HG02973 (cell line): ENCODE data around the gene LRRN2.
"Not testable (repeated sequence)": the region's sequence is repeated elsewhere in the genome, so short reads cannot be mapped to it uniquely, and the experiment has no call there.

Source experiments
- ATAC-seq: cut with Tn5 transposase; IDR thresholded peaks from one replicate; pipeline ENCODE4 v1.9.1; 2021; ENCODE audit warnings: moderate library complexity; ENCODE audit not compliant: unreplicated experiment

LRRN2 gene

DNA sequence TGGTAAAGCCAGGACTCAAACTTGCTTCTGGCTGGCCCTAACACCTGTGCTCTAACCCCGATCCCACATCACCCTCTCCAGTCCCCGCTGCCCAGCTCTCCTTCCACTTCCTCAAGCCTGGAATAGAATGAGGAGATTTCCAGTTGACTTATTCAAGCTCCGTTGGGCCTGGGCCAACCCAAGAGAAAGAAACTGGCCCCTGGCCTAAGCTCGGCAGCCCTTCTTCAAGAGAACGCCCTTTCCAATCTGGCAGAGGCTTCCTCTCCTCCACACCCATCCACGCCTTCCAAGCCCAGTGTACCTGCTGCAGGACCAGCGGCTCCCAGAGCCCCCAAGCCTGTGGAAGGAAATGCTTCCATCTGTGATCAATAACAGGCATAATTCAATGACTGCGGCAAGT, 51.9 kb downstream of the LRRN2 start:
- no peak for ATAC-seq

DNA sequence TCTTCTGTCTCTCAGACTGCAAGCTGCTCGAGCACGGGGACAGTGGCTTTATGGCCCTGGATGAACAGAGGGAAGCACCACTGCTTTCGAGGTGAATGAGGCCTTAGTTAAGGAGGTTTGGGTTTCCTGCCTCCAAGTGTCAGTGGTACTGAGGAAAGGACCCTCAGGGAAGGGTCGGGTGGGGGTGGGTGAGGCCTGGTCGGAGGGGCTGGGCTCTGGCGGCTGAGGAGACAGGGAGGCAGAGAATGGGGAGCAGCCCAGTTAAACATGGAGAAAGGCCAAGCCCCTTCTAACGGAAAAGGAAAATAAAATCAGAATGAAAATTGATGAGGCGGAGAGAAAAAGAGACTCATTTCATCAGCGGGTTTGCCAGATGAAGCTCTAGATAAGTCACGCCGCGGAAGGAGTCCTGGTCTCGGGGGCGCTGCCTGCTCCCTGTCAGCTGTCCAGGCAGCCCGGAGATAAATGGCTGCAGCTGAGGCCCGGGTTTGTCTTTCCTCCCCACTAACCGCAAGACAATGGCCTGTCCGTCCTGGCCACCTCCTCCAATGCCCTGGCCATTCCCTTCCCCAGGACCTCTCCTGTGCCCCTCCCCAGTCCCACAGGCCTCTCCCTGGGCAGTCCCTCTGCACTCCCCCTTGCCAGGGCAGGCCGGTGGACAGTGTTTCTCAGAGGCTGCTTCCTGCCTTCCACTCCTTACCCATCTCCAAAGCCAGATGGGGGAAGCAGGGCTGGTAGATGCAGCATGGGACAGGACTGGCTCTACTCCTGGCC, 55.2 kb downstream of the LRRN2 start:
- no peak for ATAC-seq

DNA sequence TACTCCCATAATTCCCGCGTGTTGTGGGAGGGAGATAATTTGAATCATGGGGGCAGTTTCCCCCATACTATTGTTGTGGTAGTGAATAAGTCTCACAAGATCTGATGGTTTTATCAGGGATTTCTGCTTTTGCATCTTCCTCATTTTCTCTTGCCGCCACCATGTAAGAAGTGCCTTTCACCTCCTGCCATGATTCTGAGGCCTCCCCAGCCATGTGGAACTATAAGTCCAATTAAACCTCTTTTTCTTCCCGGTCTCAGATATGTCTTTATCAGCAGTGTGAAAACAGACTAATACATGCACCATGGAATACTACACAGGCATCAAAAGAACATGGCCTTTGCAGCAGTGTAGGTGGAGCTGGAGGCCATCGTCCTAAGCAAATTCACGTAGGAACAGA, 56.1 kb downstream of the LRRN2 start:
- not testable (repeated sequence) for ATAC-seq

DNA sequence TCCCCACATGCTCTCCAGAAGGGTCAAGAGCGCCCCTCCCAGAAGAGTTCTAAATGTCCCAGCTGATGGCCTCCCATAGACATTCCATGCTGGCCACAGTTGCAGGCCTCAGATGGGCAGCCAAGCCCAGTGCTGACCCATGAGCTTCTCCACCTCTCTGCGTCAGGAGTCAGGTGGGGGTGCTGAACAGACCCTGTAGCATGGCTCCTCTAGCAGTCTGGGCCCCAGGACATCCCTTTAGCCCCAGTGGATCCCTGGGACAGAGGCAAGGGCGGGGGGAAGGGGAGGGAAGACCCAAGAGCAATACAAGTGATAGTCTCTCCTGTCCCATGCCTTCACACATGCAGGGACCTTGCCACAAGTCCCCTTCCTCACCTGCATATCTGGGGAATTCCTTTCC, 56.7 kb downstream of the LRRN2 start:
- ATAC-seq, result no peak

DNA sequence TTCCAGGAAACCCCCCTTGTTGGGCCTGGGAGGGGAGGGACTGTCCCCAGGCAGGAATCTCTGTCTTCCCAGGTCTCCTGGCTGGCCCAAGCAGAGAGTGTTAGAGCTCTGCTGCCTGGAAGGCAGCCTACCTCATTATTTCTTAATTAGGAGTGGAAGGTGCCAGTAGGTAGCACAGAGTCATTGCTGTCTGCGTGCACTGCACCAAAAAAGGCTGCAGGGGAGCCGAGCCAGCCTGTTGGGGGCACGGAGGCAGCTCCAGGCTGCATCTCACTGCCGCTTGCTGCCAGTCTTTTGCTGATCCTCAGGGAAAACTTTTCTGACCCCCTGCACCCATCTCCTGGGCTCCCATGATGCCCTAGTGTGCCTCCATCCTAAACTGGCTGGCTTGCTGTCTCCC, 58.1 kb downstream of the LRRN2 start:
- ATAC-seq, result no peak

DNA sequence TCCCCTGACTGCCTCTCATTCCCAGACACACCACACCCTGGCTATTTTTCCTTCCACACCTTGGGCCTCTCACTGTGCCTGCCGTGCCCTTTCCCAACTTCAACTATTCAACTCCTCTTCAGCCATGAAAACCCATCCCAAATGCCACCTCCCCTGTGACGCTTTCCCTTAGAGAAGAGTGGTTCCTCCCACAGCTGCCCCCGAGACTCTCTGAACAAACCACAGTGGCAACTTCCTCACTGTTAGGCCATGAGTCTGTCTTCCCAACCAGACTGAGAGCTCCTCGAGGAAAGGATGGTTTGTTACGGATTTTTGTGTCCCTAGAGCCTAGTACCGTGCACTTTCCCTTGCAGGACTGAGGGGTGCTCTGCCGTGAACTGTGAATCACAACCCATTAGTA, 59.2 kb downstream of the LRRN2 start:
- ATAC-seq, result no peak

DNA sequence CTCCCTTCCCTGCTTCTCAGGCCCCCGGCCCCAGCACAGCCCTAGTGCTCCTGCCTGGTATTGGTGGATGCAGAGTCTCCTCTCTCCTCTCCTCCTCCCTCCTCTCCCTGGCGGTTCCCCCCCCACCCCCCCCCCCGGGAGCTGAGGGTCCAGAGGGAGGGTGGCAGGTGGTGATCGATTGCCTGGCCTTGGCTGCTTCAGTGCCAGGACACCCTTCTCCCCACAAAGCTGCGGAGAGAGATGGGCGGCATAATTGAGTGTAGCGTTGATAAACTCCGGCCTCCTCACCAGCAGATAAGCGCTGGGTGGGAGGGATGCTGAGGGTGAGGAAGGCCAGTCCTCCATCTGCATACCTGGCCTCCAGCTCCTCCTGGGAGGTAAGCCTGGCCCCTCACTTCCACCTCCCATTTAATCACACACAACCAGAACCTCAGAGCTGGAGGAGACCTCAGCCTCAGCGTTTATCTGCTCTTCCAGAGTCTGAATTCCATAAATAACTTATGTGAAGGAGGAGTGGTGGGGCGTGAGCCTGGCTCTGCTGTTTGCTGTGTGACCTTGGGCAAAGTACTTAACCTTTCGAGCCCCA, 60.8 kb downstream of the LRRN2 start:
- ATAC-seq, result no peak

DNA sequence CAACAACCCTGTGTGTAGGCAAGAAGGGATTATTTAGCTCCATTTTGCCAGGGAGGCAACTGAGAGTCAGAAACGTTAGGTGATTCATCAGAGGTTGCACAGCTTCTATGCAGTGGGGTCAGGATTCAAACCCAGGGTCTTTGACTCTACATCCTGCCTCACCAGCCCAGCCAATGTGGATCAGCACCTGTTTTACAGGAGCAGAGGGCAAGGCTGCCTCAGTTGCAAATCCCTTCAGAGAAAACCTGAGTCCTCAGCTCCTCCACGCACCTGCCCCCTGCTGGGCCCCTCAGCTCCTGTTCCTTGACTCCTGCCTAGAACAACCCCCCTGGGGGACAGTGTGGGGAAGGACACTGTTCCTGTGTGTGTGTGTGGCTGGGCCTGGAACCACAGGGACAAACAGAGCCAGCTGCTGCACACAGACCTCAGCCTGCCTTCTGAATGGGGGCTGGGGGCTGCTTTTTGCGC, 61.6 kb downstream of the LRRN2 start:
- no peak for ATAC-seq

DNA sequence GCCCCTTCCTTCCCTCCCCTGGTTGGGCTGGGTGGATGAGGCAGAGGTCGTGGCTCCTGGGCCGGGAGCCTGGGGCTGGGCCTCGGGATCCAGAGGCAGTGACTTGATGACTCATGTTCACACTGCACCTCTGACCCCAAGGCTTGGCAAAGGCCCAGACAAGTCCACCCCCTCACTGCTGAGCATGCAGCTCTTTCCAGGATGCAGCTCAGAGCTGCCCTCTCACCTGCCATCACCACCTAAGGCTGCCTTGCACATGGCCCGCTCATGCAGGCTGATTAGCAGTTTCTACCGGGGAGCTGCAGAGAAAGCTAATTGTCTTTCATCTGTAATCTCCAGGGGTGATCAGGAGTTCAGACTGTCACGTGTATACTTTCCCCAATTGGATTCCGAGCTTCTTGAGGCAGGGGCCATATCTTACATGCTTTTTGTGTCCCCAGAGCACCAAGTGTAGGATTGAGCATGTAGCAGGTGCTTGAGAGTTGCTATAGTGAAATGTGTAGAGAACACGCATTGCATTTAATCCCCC, 62.1 kb downstream of the LRRN2 start:
- no peak for ATAC-seq

DNA sequence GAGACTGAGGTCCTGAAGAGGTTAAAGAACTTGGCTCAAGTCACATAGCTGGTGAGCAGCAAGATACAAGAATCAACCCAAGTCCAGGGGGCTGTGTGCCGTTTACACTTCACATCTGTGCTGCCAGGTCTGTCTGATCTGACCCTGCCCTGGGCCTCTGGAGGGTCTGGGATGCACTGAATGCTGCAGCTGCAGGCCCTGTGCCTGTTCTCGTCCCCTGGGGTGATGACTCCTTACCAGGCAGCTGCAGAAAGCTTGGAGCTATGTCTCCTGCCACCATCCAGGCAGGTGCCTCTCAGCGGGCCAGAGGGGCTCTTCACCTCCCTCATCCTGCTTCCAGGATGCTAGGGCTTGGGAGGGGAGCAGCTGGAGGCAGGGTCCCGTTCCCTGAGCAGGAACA, 63.5 kb downstream of the LRRN2 start:
- ATAC-seq, result no peak

DNA sequence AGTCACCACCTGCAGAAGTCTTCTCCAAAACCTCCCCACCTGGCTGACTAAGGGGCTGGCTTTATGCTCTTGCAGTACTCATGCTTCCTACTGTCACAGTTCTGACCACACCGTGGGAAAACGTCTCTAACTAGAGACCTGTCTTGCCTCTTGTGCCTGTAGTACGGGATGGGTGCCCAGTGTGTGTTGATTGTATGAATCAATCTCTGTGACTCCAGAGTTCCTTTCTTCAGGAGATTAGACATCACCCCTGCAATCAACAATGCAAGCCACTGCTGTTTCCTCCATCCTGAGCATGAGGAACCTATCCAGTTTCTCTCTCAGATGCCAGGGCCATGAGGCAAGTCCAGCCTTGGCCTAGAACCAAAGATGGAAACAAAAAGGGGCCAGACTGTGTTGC, 64.1 kb downstream of the LRRN2 start:
- ATAC-seq, result no peak

DNA sequence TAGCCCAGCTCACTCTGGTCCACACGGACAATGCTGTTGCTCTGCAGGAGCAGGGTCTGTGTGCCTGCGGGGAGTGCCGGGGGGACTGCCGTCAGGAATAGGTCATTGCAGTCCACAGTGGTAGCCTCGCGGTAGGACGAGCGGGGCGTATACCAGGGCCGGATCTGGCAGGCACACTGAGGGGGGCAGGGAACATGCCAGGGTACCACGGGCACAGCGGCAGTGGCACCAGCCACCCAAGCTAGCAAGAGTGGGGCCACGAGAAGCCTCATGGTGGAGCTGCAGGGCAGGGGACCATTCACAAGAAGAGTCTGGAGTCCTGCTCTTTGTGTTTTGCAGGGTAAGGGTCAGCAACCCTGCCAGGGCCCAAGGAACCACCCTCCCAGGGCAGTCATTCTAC, 65.8 kb downstream of the LRRN2 start:
- ATAC-seq, result no peak

DNA sequence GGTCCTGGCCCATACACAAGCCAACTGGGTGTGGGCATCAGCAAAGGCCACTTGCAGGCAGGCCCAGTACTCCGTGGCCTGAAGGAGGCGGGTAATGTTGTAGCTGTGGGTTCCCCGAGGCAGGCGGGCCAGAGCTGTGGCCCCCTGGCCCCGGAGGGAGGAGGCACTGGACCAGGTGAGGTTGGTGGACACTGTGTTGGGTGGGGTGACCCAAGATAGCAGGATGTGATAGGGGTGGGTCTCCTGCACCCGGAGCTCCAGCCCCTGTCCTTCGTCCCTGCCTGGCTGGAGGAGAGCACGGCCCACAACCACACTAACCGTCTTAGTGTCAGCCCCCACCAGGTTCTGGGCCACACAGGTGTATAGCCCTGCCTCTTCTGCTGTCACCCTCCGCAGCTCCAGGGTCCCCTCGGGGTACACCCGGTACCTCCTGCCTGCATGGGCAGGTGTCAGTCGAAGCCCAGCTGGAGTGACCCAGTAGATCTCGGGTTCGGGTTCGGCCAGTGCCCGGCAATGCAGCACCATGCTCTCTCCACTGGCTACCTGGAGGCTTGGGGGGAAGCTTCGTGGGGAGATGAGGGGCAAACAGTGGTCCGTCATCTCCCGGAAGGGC, 67.3 kb downstream of the LRRN2 start:
- ATAC-seq, result no peak

DNA sequence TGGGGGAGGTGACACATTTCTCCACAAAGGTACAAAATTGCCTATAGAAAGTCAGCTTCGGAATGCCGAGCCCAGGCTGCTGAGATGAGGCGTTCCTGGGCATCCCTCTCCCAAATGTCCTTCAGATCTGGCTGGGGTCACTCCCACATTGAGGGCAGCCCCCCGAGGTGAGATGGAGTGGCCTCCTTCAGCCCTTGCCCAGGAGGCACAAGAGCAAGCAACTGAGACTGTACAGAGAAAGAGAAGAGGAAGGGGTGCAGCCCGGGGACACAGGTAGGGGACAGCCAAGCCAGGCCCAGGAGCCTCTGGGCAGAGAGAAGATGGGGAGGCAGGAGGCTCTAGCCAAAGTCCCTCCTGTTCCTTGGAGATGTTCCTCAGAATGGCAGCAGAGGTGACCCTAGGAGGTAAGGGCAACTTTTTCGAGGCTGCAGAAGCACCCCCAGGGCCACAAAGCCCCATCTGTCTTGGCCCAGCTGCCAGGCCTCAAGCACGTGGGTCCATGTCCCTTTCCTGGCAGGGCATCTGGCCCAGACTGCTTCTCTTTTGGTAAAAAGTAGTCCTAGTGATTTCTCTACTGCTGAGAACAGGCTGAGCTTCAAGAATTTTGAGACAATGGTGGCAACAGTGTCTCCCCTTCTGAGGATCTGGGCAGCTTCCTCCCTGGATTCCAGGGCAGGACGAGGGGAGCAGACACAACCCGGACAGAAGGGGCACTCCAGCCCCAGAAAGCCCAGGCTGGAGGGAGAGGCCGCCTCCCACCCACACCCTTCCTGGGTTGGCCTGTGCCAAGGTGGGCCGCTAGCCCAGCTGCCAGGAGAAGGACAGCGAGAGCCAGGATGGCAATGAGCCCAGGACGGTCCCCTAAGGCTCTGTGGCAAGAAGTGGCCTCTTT, 68.0 kb downstream of the LRRN2 start:
- ATAC-seq, result no peak

DNA sequence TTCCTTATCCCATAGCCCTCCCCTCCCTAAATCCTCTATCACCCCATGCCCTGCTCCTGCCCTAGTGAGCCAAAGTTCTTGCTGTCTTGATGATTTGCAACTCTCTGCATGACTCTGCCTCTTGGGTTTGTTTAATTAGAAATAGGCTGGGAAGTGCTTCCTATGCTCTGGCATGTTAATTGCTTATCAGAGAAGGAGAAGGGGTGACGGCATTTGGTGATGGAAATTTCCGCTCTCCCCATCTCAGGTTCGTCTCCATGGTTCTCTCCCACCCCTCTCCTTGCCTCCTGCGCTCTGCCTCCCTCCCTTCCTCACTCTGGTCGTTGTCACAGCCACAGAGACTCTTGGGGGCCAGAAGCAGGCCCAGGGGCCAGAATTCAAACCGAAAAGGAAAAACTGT, 68.9 kb downstream of the LRRN2 start:
- ATAC-seq, result no peak

DNA sequence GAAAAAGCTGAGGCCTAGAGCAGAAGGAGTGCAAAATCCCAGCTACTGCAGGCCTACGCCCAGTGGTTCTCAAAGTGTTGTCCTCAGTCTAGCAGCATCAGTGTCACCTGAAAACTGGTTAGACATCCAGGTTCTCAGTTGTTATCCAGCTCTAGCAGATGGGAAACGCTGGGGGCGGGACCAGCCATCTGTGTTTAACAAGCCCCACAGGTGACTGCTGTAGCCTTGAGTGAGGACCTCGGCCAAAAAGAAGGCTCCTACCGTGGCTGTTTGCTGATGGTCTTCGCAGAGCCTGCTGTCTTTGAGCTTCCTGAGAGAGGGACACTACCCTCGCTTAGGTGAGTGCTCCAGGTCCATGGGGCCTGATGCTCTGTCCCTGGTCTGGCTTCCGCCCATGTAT, 69.7 kb downstream of the LRRN2 start:
- no peak for ATAC-seq

DNA sequence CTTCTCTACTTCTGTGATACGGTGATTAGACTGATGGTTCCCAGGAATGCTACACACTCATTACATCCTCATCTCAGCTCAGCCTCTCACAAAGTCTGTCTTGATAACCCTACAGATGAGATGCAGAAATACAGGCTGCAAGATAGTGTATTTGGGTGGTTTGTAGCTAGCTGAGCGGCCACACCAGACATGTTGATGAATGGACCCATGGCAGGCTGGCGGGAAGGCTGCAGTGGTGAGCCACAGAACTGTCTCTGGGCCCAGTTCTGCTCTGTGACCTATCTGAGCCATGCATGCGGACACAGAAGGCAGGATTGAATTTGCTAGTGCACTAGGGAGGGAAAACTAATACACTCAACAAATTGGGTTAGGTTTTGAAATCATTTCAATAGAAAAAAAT, 71.9 kb downstream of the LRRN2 start:
- no peak for ATAC-seq

DNA sequence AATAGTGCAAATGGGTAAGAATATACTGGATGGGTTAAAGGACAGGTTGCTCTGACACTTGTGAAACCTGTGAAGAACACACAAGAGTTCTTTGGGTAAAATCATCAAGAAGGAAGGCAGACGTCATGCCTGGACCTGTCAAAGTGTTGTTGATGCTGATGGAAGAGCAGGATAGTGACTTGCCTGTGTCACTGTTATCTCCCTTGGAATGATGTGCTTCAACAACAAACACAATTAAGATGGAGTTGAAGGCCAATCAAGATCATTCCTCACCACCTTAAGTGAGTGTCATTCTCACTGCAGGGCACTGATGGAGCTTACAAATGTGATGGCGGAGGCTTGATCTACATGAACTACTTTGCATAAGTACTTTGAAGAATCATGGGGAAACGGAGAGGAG, 73.2 kb downstream of the LRRN2 start:
- ATAC-seq, result no peak

DNA sequence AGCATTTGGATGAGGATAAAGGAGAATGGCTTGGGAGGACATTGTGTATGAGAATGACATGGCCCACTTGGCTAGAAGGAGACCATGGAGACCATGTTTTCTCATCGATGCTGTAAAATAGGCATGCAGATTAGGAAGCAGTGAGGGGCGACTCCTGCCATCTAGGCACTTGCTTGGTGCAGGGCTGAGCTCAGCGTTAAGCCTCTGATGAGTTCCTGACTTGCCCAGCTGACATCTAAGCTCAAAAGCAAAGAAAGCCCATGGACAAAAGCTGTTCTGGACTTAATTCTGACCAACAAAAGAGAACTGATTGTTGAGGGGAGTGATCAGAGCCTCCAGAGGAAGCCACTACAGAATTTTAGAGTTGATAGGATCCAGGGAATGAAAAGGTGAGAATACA, 74.5 kb downstream of the LRRN2 start:
- ATAC-seq, result no peak

DNA sequence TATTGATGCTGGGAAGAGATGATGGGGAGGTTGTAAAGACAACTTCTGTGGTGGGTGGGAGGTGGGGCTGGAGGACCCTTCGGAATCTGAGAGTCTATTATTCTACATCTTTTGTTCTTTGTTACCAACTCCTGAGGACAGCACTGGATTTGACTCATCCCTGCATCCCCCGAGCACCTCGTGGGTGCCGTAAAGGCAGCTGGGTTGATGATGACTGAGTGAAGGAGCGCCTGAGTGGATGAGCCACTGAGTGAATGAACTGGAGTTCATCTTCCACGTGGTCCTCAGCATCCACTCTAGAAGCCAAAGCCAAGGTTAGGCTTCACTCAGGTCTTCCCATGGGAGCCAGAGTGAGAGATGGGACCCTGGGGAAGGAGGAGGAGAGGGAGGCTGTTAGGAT, 77.6 kb downstream of the LRRN2 start:
- no peak for ATAC-seq

DNA sequence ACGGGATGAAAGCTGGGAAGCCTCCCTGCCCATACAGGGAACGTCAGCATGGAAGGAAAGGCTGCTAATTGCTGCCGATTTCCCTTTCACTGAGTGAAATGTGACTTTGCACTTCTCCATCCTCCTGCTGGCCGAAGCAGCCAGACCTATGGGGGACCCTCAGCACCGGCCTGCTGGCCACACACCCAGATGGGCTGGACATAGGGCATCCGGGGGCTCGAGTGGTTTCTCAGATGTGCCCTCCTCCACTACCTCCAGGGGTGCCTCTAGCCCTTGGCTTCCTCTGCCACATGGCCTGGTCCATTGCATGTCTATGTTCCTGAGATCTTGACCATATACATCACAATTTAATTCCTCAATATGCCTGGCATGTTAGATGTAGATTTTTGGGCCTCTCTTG, 79.7 kb downstream of the LRRN2 start:
- no peak for ATAC-seq
